HepG2 (cell line): ENCODE measurements around the gene CORO7. TPM values are rescaled to one million over a fixed set of nuclear protein-coding genes. Genes with fewer than 3 reads are reported as not detected.

ENCODE experiments used
- ARID4A ChIP-seq: sonication (generic); formaldehyde crosslinking; IDR thresholded peaks from 2 replicates; pipeline ENCODE4 v1.5.0; 2020; ENCODE audit warnings: mild to moderate bottlenecking, missing genetic modification reagents, borderline replicate concordance
- ELK4 ChIP-seq: sonication (generic); formaldehyde crosslinking; IDR thresholded peaks from 2 replicates; pipeline ENCODE4 v1.9.0; 2021; ENCODE audit warnings: missing genetic modification reagents, borderline replicate concordance
- JARID2 ChIP-seq: sonication (generic); formaldehyde crosslinking; IDR thresholded peaks from 2 replicates; pipeline ENCODE4 v1.8.1; 2023; ENCODE audit warnings: missing genetic modification reagents, inconsistent platforms; ENCODE audit not compliant: insufficient replicate concordance
- KAT8 ChIP-seq: IDR thresholded peaks from 2 replicates; pipeline ENCODE4 v1.6.1; 2016; ENCODE audit warnings: missing genetic modification reagents, missing compliant biosample characterization
- MNT ChIP-seq: fragments of 450-650 bp; IDR thresholded peaks from 2 replicates; pipeline ENCODE4 v1.6.1; 2016
- MTA3 ChIP-seq: sonication (generic); formaldehyde crosslinking; IDR thresholded peaks from 2 replicates; pipeline ENCODE4 v1.4.0; 2020; ENCODE audit warnings: missing genetic modification reagents
- POLR2AphosphoS5 ChIP-seq: IDR thresholded peaks from 2 replicates; pipeline ENCODE4 v1.6.1; 2012; ENCODE audit warnings: low read depth, low read length
- POLR2G ChIP-seq: fragments of 200-400 bp; formaldehyde crosslinking; IDR thresholded peaks from 2 replicates; pipeline ENCODE4 v1.6.1; 2018; ENCODE audit warnings: mild to moderate bottlenecking, low read depth, low read length, moderate library complexity
- PRPF4 ChIP-seq: fragments of 200-400 bp; formaldehyde crosslinking; IDR thresholded peaks from 2 replicates; pipeline ENCODE4 v1.6.1; 2016; ENCODE audit warnings: low read length, low read depth; ENCODE audit not compliant: poor library complexity, severe bottlenecking
- SP2 ChIP-seq: sonication (generic); formaldehyde crosslinking; IDR thresholded peaks from 2 replicates; pipeline ENCODE4 v1.5.1; 2020; ENCODE audit warnings: mild to moderate bottlenecking, missing genetic modification reagents
- TFE3 ChIP-seq: IDR thresholded peaks from 2 replicates; pipeline ENCODE4 v1.6.1; 2016
- U2AF2 ChIP-seq: fragments of 200-400 bp; formaldehyde crosslinking; IDR thresholded peaks from 2 replicates; pipeline ENCODE4 v1.6.1; 2017; ENCODE audit warnings: low read depth, mild to moderate bottlenecking, low read length
- ZBTB2 ChIP-seq: sonication (generic); formaldehyde crosslinking; IDR thresholded peaks from 2 replicates; pipeline ENCODE4 v1.8.0; 2022; ENCODE audit warnings: low read depth, missing genetic modification reagents
- ZBTB49 ChIP-seq: sonication (generic); formaldehyde crosslinking; IDR thresholded peaks from 2 replicates; pipeline ENCODE4 v1.4.0; 2020; ENCODE audit warnings: missing genetic modification reagents, borderline replicate concordance
- ZNF543 ChIP-seq: sonication (generic); formaldehyde crosslinking; IDR thresholded peaks from 2 replicates; pipeline ENCODE4 v1.4.0; 2020; ENCODE audit warnings: mild to moderate bottlenecking, missing genetic modification reagents
- ZNF552 ChIP-seq: sonication (generic); formaldehyde crosslinking; IDR thresholded peaks from 2 replicates; pipeline ENCODE4 v1.9.0; 2022; ENCODE audit warnings: missing genetic modification reagents, mild to moderate bottlenecking, borderline replicate concordance
- ZNF780A ChIP-seq: sonication (generic); formaldehyde crosslinking; IDR thresholded peaks from 2 replicates; pipeline ENCODE4 v1.8.0; 2022; ENCODE audit warnings: mild to moderate bottlenecking, missing genetic modification reagents, moderate library complexity
- polyA plus RNA-seq, 8 experiments: library from polyadenylated mRNA; depleted of rRNA in 3 of 8; stranded (reverse) in 7 of 8; unstranded in 1 of 8; fragments of >200 nt; fragmentation: Illumina TruSeq in 4 of 8; extraction: Trizol in 4 of 8; gene quantifications; 2 replicates each; pipeline versions ENCODE4 v1.2.1 to v1.2.3, GENCODE V29; 2011 to 2016; ENCODE audit warnings: low read depth in 4 of 8, missing spikeins in 1 of 8, mixed read lengths in 1 of 8; ENCODE audit not compliant: insufficient read depth in 1 of 8
- total RNA-seq, 5 experiments: library from RNA; depleted of rRNA; stranded (reverse); fragments of >200 nt; fragmentation: Illumina TruSeq; extraction: Trizol; gene quantifications; 2 replicates each; pipeline ENCODE4 v1.2.3, GENCODE V29; 2016; ENCODE audit warnings: low read depth in 1 of 5

Gene CORO7
- total and polyA plus RNA-seq, 2 of the 13 experiments (the other 11 are each of a cell fraction or from before 2014, with no cell fraction given): 9.9 to 14.3 TPM

GRCh38 chr16:4367393-4367856 lies 49.0 kb downstream of the CORO7 start (continued):
- TF ChIP-seq MNT (no peak), U2AF2 (no peak), SP2 (CRISPR knock-in tag) (no peak), PRPF4 (no peak), ZBTB2 (CRISPR knock-in tag) (no peak), MTA3 (CRISPR knock-in tag) (no peak), ZNF543 (0 out of 2 replicates have a peak, but pooled peaks have one; percentile 28), POLR2AphosphoS5 (no peak), ELK4 (CRISPR knock-in tag) (no peak), KAT8 (CRISPR knock-in tag) (no peak), TFE3 (CRISPR knock-in tag) (no peak), ARID4A (CRISPR knock-in tag) (peak; percentile 71; the same call in 1 of the 2 replicates), POLR2G (no peak), ZNF780A (CRISPR knock-in tag) (no peak), ZNF552 (0 out of 2 replicates have a peak, but pooled peaks have one; percentile 30), ZBTB49 (CRISPR knock-in tag) (no peak), JARID2 (CRISPR knock-in tag) (no peak)
